Nephron (organoid): ENCODE measurements around the gene OTUD7B.

Experiments used
- H3K27ac Mint-ChIP-seq, 3 experiments: 2 replicates each; pipeline ENCODE4 v1.8.0; 2020; ENCODE audit warnings: mixed read lengths in 3 of 3, mild to moderate bottlenecking in 2 of 3, moderate library complexity in 1 of 3
- H3K27me3 Mint-ChIP-seq: 2 replicates; pipeline ENCODE4 v1.8.0; 2021; ENCODE audit warnings: low read depth, mild to moderate bottlenecking, moderate library complexity, mixed read lengths
- H3K36me3 Mint-ChIP-seq: 2 replicates; pipeline ENCODE4 v1.8.0; 2020; ENCODE audit warnings: low read depth, mixed read lengths
- H3K4me1 Mint-ChIP-seq: 2 replicates; pipeline ENCODE4 v1.8.0; 2020; ENCODE audit warnings: mixed read lengths
- H3K4me3 Mint-ChIP-seq, 3 experiments: 2 replicates each; pipeline ENCODE4 v1.8.0; 2020; ENCODE audit warnings: mild to moderate bottlenecking in 3 of 3, mixed read lengths in 3 of 3, moderate library complexity in 2 of 3
- H3K9me3 Mint-ChIP-seq: 2 replicates; pipeline ENCODE4 v1.8.0; 2020; ENCODE audit warnings: mixed read lengths
- TF ChIP-seq, protein P1 (sequence below), 3 experiments: fragments of 200-600 bp; sonication (generic); IDR thresholded peaks; one replicate each; pipeline ENCODE4 v1.5.0; 2021; ENCODE audit warnings: antibody characterized with exemption in 3 of 3; ENCODE audit not compliant: unreplicated experiment in 3 of 3

Gene OTUD7B

DNA sequence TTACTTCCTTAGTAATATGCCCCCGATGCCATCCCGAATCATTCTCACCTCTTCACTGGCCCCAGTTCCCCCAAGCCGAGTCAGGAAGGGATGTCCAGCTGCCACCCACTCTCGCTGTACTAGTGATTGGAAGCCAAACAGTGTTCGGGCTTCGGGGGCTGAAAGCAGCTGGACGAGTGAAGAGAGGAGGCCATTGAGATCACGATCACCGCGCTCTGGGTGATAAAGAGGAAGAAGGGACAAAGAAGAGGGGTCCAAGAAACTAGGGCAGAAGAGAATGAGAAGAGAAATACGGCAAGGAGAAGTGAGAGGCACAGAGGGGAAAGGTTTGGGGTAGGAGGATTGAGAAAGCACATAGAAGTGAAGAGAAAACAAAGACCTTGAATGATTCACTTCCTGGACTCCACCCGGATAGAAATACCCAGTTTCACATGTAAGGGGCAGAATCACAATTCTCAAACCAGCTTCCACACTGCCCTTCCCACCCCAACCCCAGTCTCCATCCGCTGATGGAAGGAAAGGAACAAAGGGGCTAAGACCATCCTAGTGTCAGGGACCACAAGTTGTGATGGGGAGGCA, 79.2 kb downstream of the OTUD7B start:
- TF ChIP-seq, protein P1, sequence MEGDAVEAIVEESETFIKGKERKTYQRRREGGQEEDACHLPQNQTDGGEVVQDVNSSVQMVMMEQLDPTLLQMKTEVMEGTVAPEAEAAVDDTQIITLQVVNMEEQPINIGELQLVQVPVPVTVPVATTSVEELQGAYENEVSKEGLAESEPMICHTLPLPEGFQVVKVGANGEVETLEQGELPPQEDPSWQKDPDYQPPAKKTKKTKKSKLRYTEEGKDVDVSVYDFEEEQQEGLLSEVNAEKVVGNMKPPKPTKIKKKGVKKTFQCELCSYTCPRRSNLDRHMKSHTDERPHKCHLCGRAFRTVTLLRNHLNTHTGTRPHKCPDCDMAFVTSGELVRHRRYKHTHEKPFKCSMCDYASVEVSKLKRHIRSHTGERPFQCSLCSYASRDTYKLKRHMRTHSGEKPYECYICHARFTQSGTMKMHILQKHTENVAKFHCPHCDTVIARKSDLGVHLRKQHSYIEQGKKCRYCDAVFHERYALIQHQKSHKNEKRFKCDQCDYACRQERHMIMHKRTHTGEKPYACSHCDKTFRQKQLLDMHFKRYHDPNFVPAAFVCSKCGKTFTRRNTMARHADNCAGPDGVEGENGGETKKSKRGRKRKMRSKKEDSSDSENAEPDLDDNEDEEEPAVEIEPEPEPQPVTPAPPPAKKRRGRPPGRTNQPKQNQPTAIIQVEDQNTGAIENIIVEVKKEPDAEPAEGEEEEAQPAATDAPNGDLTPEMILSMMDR (IDR thresholded peaks at IDR 0.05; ENCODE audit: unreplicated experiment in 3 of 3) = no peak
- Mint-ChIP-seq H3K27me3 (no peaks in the 10 kb centered on the region), H3K4me1 (peaks cover 56% of the 10 kb centered on the region), H3K27ac (peak overlapping the region; percentile 29 to 98 (median 97)), H3K4me3 (peak overlapping the region in 2 of 3 experiments; percentile 11 to 16), H3K36me3 (peaks cover 30% of the 10 kb centered on the region), H3K9me3 (no peaks in the 10 kb centered on the region)

GRCh38 chr1:149929856-149930255, 80.7 kb downstream of the OTUD7B start:
- peaks cover 53% of the 10 kb centered on the region for H3K4me1 Mint-ChIP-seq
- H3K9me3 Mint-ChIP-seq = no peaks in the 10 kb centered on the region
- H3K27me3 Mint-ChIP-seq = no peaks in the 10 kb centered on the region
- TF ChIP-seq, protein P1 (IDR thresholded peaks at IDR 0.05; ENCODE audit: unreplicated experiment in 3 of 3) = no peak
- H3K4me3 Mint-ChIP-seq = peak overlapping the region in 2 of 3 experiments; percentile 51 to 97
- H3K27ac Mint-ChIP-seq = peak overlapping the region; percentile 97 to 98 (median 98)
- peaks cover 43% of the 10 kb centered on the region for H3K36me3 Mint-ChIP-seq

GRCh38 chr1:149928401-149928724, 82.2 kb downstream of the OTUD7B start:
- Mint-ChIP-seq H3K36me3 (peaks cover 54% of the 10 kb centered on the region), H3K27ac (peak overlapping the region; percentile 97 to 98 (median 98)), H3K27me3 (no peaks in the 10 kb centered on the region), H3K9me3 (no peaks in the 10 kb centered on the region), H3K4me3 (peak overlapping the region; percentile 97 to 98 (median 97)), H3K4me1 (peaks cover 55% of the 10 kb centered on the region)
- TF ChIP-seq, protein P1 (IDR thresholded peaks at IDR 0.05; ENCODE audit: unreplicated experiment in 3 of 3) = no peak

DNA sequence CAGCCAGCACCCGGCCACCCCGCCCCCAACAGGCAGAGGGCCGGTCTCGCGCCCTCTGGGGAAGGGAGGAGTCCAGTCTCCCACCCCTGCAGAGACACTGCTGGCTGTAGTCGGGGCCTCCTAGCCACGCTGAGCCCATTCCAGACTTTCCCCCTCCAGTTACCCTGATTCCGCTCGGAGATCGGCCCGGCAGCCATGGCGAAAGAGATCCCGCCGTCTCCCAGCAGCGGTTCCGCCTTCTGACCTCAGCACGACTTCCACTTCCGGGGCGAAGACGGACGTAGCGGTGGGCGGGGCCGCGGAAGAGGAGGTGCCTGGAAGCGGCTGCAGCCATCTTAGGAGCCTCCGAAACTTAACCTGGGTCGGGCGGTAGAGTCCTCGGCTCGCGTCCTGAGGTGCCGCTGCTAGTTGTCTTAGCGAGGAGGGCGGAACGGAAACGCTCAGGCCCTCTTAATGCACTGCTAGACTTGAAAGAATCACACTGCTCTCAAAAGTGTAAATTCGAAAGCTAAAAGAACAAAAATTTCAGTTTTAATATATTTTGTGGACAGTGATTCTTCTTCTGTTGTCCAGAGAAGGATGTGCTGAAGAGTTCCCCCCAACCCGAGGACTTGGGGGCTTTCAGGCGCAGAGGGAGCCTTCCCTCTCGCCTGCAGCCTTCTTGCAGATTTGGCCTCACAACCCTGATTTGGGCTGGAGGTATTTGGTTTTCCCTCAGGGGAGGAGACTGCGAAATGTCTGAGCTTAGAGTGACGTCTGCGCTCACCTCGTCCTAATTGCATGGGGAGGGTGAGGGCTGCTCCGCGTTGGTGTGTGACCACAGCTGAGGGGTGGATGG, 82.7 kb downstream of the OTUD7B start, which contains the start of gene SF3B4:
Gene SF3B4 (minus strand): TSS at position 241 of the 838 bp plus-strand sequence. CDS start 44 bp downstream, at position 197.
- H3K9me3 Mint-ChIP-seq = no peaks in the 10 kb centered on the region
- H3K4me1 Mint-ChIP-seq = peaks cover 55% of the 10 kb centered on the region
- peaks cover 59% of the 10 kb centered on the region for H3K36me3 Mint-ChIP-seq
- TF ChIP-seq, protein P1 (IDR thresholded peaks at IDR 0.05; ENCODE audit: unreplicated experiment in 3 of 3) = no peak
- H3K27ac Mint-ChIP-seq = peak within 1 kb of the TSS; percentile 97 to 98 (median 98)
- H3K4me3 Mint-ChIP-seq = peak within 1 kb of the TSS; percentile 97 to 98 (median 97)
- H3K27me3 Mint-ChIP-seq = no peaks in the 10 kb centered on the region

GRCh38 chr1:149927056-149927562, 83.4 kb downstream of the OTUD7B start:
- TF ChIP-seq, protein P1 (IDR thresholded peaks at IDR 0.05; ENCODE audit: unreplicated experiment in 3 of 3) = no peak
- no peaks in the 10 kb centered on the region for H3K27me3 Mint-ChIP-seq
- H3K9me3 Mint-ChIP-seq = no peaks in the 10 kb centered on the region
- peaks cover 59% of the 10 kb centered on the region for H3K36me3 Mint-ChIP-seq
- H3K27ac Mint-ChIP-seq = peak overlapping the region; percentile 97 to 98 (median 98)
- H3K4me3 Mint-ChIP-seq = peak overlapping the region; percentile 97 to 98 (median 97)
- peaks cover 53% of the 10 kb centered on the region for H3K4me1 Mint-ChIP-seq
